K562 (cell line): Measurements from ENCODE around the gene ANKFN1.

Source experiments
- CTCF ChIP-seq, 3 experiments: IDR thresholded peaks in 2 of 3; conservative IDR thresholded peaks in 1 of 3; 2 replicates each; pipeline ENCODE4 v1.5.1; 2011 to 2012; ENCODE audit warnings: low read length in 3 of 3, mild to moderate bottlenecking in 3 of 3, control low read depth in 2 of 3, improper control_type of control experiment in 1 of 3, inconsistent platforms in 1 of 3, low read depth in 1 of 3, mixed read lengths in 1 of 3, moderate library complexity in 1 of 3; ENCODE audit not compliant: insufficient read depth in 2 of 3
- NFYB ChIP-seq: IDR thresholded peaks from 2 replicates; pipeline ENCODE4 v1.6.1; 2011; ENCODE audit warnings: mild to moderate bottlenecking, moderate library complexity; ENCODE audit not compliant: insufficient read length; ENCODE audit errors: extremely low read depth
- POLR2AphosphoS5 ChIP-seq: IDR thresholded peaks from 2 replicates; pipeline ENCODE4 v1.6.1; 2011; ENCODE audit warnings: mild to moderate bottlenecking, low read depth, low read length, moderate library complexity; ENCODE audit not compliant: control insufficient read depth, insufficient read depth
- REST ChIP-seq, 2 experiments: fragments of 450-650 bp; formaldehyde crosslinking in 1 of 2; IDR thresholded peaks; 2 replicates each; pipeline versions ENCODE4 v1.4.0 to v1.6.1; 2014 to 2020; ENCODE audit warnings: mild to moderate bottlenecking in 2 of 2, borderline replicate concordance in 1 of 2, low read depth in 1 of 2
- TGIF2 ChIP-seq: sonication (generic); formaldehyde crosslinking; IDR thresholded peaks from 2 replicates; pipeline ENCODE4 v1.8.1; 2022; ENCODE audit warnings: mild to moderate bottlenecking, missing genetic modification reagents, moderate library complexity
- ZNF133 ChIP-seq: fragments of 250-450 bp; sonication (Bioruptor Pico); IDR thresholded peaks from 2 replicates; pipeline ENCODE4 v1.4.0; 2020; ENCODE audit warnings: mild to moderate bottlenecking
- TF ChIP-seq, protein P1 (sequence below): sonication (generic); formaldehyde crosslinking; IDR thresholded peaks from 2 replicates; pipeline ENCODE4 v1.4.0; 2020; ENCODE audit warnings: mild to moderate bottlenecking, missing genetic modification reagents

DNA sequence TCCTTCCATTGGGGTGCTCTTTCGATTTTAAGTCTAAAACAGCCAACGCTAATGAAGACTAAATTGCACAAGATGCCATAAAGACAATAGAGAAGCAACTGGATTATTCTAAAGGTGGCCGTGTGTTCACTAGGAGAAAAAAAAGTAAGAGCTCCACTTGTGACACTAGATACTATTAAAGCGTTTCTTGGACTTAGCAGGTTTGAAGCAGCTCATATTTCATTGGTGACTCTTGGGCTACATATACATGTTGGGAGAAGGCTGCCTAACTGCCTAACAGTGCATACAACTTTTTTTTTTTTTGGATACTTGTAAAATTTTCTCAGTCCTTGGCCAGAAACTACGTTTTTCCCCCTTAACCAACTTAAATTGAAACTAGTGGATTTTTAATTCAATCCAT is 328.4 kb downstream of the ANKFN1 start:
- no peak for TF ChIP-seq ZNF133 (CRISPR knock-in tag)
- TF ChIP-seq POLR2AphosphoS5 = no peak
- TF ChIP-seq REST (IDR thresholded peaks at IDR 0.05; ENCODE audit: borderline replicate concordance) = no peak
- TF ChIP-seq REST (CRISPR knock-in tag; IDR thresholded peaks at IDR 0.05; ENCODE audit: low read depth) = no peak
- TF ChIP-seq CTCF (IDR thresholded peaks at IDR 0.05 in 2 of 3, conservative IDR thresholded peaks at IDR 0.05 in 1 of 3; ENCODE audit: insufficient read depth in 2 of 3, low read depth in 1 of 3, low read length in 3 of 3) = no peak
- no peak for TF ChIP-seq TGIF2
- no peak for TF ChIP-seq NFYB
- TF ChIP-seq, protein P1, sequence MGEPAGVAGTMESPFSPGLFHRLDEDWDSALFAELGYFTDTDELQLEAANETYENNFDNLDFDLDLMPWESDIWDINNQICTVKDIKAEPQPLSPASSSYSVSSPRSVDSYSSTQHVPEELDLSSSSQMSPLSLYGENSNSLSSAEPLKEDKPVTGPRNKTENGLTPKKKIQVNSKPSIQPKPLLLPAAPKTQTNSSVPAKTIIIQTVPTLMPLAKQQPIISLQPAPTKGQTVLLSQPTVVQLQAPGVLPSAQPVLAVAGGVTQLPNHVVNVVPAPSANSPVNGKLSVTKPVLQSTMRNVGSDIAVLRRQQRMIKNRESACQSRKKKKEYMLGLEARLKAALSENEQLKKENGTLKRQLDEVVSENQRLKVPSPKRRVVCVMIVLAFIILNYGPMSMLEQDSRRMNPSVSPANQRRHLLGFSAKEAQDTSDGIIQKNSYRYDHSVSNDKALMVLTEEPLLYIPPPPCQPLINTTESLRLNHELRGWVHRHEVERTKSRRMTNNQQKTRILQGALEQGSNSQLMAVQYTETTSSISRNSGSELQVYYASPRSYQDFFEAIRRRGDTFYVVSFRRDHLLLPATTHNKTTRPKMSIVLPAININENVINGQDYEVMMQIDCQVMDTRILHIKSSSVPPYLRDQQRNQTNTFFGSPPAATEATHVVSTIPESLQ (CRISPR knock-in tag) = no peak
